ENCODE measurements around the gene IQSEC1.

Gene IQSEC1

GRCh38 chr3:13109516-13109915 lies 36.3 kb upstream of the IQSEC1 start:
- no peak for FAIRE-seq
- TF ChIP-seq TAF1 (IDR thresholded peaks at IDR 0.05; ENCODE audit: low read depth, low read length) (no peak), SPI1 (IDR thresholded peaks at IDR 0.05; ENCODE audit: low read depth, low read length) (no peak), PAX5 (IDR thresholded peaks at IDR 0.05; ENCODE audit: insufficient read depth, low read length, severe bottlenecking) (no peak), POU2F2 (IDR thresholded peaks at IDR 0.05; ENCODE audit: low read depth, low read length) (no peak), POLR2A (IDR thresholded peaks at IDR 0.05; ENCODE audit: low read depth, low read length) (no peak), POLR2AphosphoS5 (IDR thresholded peaks at IDR 0.05; ENCODE audit: low read depth, low read length) (no peak)

GRCh38 chr3:13108861-13109260 lies 35.6 kb upstream of the IQSEC1 start:
- FAIRE-seq = no peak
- DNase-seq (ENCODE audit: insufficient read length, low spot score) = no peak
- no peak for TF ChIP-seq PAX5 (IDR thresholded peaks at IDR 0.05; ENCODE audit: insufficient read depth, low read length, severe bottlenecking)
- no peak for TF ChIP-seq SPI1 (IDR thresholded peaks at IDR 0.05; ENCODE audit: low read depth, low read length)
- TF ChIP-seq POU2F2 (IDR thresholded peaks at IDR 0.05; ENCODE audit: low read depth, low read length) = no peak
- TF ChIP-seq POLR2AphosphoS5 (IDR thresholded peaks at IDR 0.05; ENCODE audit: low read depth, low read length) = no peak
- TF ChIP-seq TAF1 (IDR thresholded peaks at IDR 0.05; ENCODE audit: low read depth, low read length) = no peak
- no peak for TF ChIP-seq POLR2A (IDR thresholded peaks at IDR 0.05; ENCODE audit: low read depth, low read length)

More at GRCh38 chr3:13109516-13109915, 36.3 kb upstream of the IQSEC1 start:
- DNase-seq (ENCODE audit: insufficient read length, low spot score) = no peak

GRCh38 chr3:13107661-13108060 lies 34.4 kb upstream of the IQSEC1 start:
- TF ChIP-seq SPI1 (IDR thresholded peaks at IDR 0.05; ENCODE audit: low read depth, low read length) (no peak), TAF1 (IDR thresholded peaks at IDR 0.05; ENCODE audit: low read depth, low read length) (no peak), POLR2AphosphoS5 (IDR thresholded peaks at IDR 0.05; ENCODE audit: low read depth, low read length) (no peak), POLR2A (IDR thresholded peaks at IDR 0.05; ENCODE audit: low read depth, low read length) (no peak), PAX5 (IDR thresholded peaks at IDR 0.05; ENCODE audit: insufficient read depth, low read length, severe bottlenecking) (no peak), POU2F2 (IDR thresholded peaks at IDR 0.05; ENCODE audit: low read depth, low read length) (no peak)
- FAIRE-seq = no peak
- DNase-seq (ENCODE audit: insufficient read length, low spot score) = no peak

GRCh38 chr3:13106308-13107001 lies 33.2 kb upstream of the IQSEC1 start:
- no peak for FAIRE-seq
- TF ChIP-seq POLR2A (IDR thresholded peaks at IDR 0.05; ENCODE audit: low read depth, low read length) (no peak), PAX5 (IDR thresholded peaks at IDR 0.05; ENCODE audit: insufficient read depth, low read length, severe bottlenecking) (no peak), POLR2AphosphoS5 (IDR thresholded peaks at IDR 0.05; ENCODE audit: low read depth, low read length) (no peak), POU2F2 (IDR thresholded peaks at IDR 0.05; ENCODE audit: low read depth, low read length) (no peak)
- DNase-seq (ENCODE audit: insufficient read length, low spot score) = no peak

GRCh38 chr3:13105896-13106250 lies 32.6 kb upstream of the IQSEC1 start:
- DNase-seq (ENCODE audit: insufficient read length, low spot score) (no peak), FAIRE-seq (no peak)
- no peak for TF ChIP-seq PAX5 (IDR thresholded peaks at IDR 0.05; ENCODE audit: insufficient read depth, low read length, severe bottlenecking)
- no peak for TF ChIP-seq SPI1 (IDR thresholded peaks at IDR 0.05; ENCODE audit: low read depth, low read length)
- no peak for TF ChIP-seq TAF1 (IDR thresholded peaks at IDR 0.05; ENCODE audit: low read depth, low read length)
- TF ChIP-seq POLR2AphosphoS5 (IDR thresholded peaks at IDR 0.05; ENCODE audit: low read depth, low read length) = no peak
- TF ChIP-seq POU2F2 (IDR thresholded peaks at IDR 0.05; ENCODE audit: low read depth, low read length) = no peak
- no peak for TF ChIP-seq POLR2A (IDR thresholded peaks at IDR 0.05; ENCODE audit: low read depth, low read length)

GRCh38 chr3:13105181-13105895 lies 32.1 kb upstream of the IQSEC1 start:
- FAIRE-seq = no peak
- TF ChIP-seq SPI1 (IDR thresholded peaks at IDR 0.05; ENCODE audit: low read depth, low read length) = no peak
- no peak for TF ChIP-seq POU2F2 (IDR thresholded peaks at IDR 0.05; ENCODE audit: low read depth, low read length)
- TF ChIP-seq POLR2A (IDR thresholded peaks at IDR 0.05; ENCODE audit: low read depth, low read length) = no peak
- TF ChIP-seq TAF1 (IDR thresholded peaks at IDR 0.05; ENCODE audit: low read depth, low read length) = no peak
- no peak for TF ChIP-seq POLR2AphosphoS5 (IDR thresholded peaks at IDR 0.05; ENCODE audit: low read depth, low read length)
- no peak for TF ChIP-seq PAX5 (IDR thresholded peaks at IDR 0.05; ENCODE audit: insufficient read depth, low read length, severe bottlenecking)

GRCh38 chr3:13104511-13104910 lies 31.3 kb upstream of the IQSEC1 start:
- TF ChIP-seq POU2F2 (IDR thresholded peaks at IDR 0.05; ENCODE audit: low read depth, low read length) (no peak), PAX5 (IDR thresholded peaks at IDR 0.05; ENCODE audit: insufficient read depth, low read length, severe bottlenecking) (no peak), POLR2AphosphoS5 (IDR thresholded peaks at IDR 0.05; ENCODE audit: low read depth, low read length) (no peak), TAF1 (IDR thresholded peaks at IDR 0.05; ENCODE audit: low read depth, low read length) (no peak), POLR2A (IDR thresholded peaks at IDR 0.05; ENCODE audit: low read depth, low read length) (no peak), SPI1 (IDR thresholded peaks at IDR 0.05; ENCODE audit: low read depth, low read length) (no peak)
- FAIRE-seq (no peak), DNase-seq (ENCODE audit: insufficient read length, low spot score) (no peak)

More at GRCh38 chr3:13105181-13105895, 32.1 kb upstream of the IQSEC1 start:
- DNase-seq (ENCODE audit: insufficient read length, low spot score) = no peak

- no peak for DNase-seq (ENCODE audit: insufficient read length, low spot score)
- FAIRE-seq = no peak
Measured at GRCh38 chr3:13103416-13104058, 30.3 kb upstream of the IQSEC1 start.

More at GRCh38 chr3:13103416-13104058, 30.3 kb upstream of the IQSEC1 start:
- TF ChIP-seq POLR2A (IDR thresholded peaks at IDR 0.05; ENCODE audit: low read depth, low read length) (no peak), PAX5 (IDR thresholded peaks at IDR 0.05; ENCODE audit: insufficient read depth, low read length, severe bottlenecking) (no peak), POLR2AphosphoS5 (IDR thresholded peaks at IDR 0.05; ENCODE audit: low read depth, low read length) (no peak), TAF1 (IDR thresholded peaks at IDR 0.05; ENCODE audit: low read depth, low read length) (no peak), SPI1 (IDR thresholded peaks at IDR 0.05; ENCODE audit: low read depth, low read length) (no peak), POU2F2 (IDR thresholded peaks at IDR 0.05; ENCODE audit: low read depth, low read length) (no peak)
